CD14-positive monocyte (primary cell): ENCODE results near the gene PMEPA1. TPM values are rescaled to one million over a fixed set of nuclear protein-coding genes. Genes with fewer than 3 reads are reported as not detected.

Experiments used
- DNase-seq, 3 donors: peaks; one replicate each; pipeline ENCODE4 v3.0.0-alpha.2; 2011 to 2022
- H2AFZ ChIP-seq: 2 replicates; pipeline ENCODE4 v1.6.0; 2012; ENCODE audit warnings: mild to moderate bottlenecking, low read depth, low read length, inconsistent platforms; ENCODE audit not compliant: insufficient read depth, poor library complexity, severe bottlenecking
- H3K27ac ChIP-seq, 2 donors: 1 replicate in 1 of 2; 2 replicates in 1 of 2; pipeline ENCODE4 v1.5.1; 2012 to 2013; ENCODE audit warnings: low read length in 2 of 2, control low read depth in 1 of 2, inconsistent platforms in 1 of 2, low read depth in 1 of 2, mild to moderate bottlenecking in 1 of 2
- H3K27me3 ChIP-seq, 2 donors: one replicate each; pipeline versions ENCODE4 v1.6.0 to v1.6.1; 2011 to 2013; ENCODE audit warnings: low read length in 2 of 2; ENCODE audit not compliant: control insufficient read depth in 2 of 2, insufficient read depth in 2 of 2
- H3K36me3 ChIP-seq, 2 donors: replicated peaks in 1 of 2; 1 replicate in 1 of 2; 2 replicates in 1 of 2; pipeline versions ENCODE4 v1.5.1 to v1.6.1; 2012 to 2013; ENCODE audit warnings: low read length in 2 of 2, control low read depth in 1 of 2, inconsistent platforms in 1 of 2, mild to moderate bottlenecking in 1 of 2; ENCODE audit not compliant: insufficient read depth in 2 of 2, control insufficient read depth in 1 of 2
- H3K4me1 ChIP-seq, 2 donors: 1 replicate in 1 of 2; 2 replicates in 1 of 2; pipeline versions ENCODE4 v1.5.1 to v1.6.1; 2012 to 2013; ENCODE audit warnings: low read length in 2 of 2, control low read depth in 1 of 2, inconsistent platforms in 1 of 2, mild to moderate bottlenecking in 1 of 2, moderate library complexity in 1 of 2; ENCODE audit not compliant: insufficient read depth in 2 of 2, control insufficient read depth in 1 of 2
- H3K4me2 ChIP-seq: replicated peaks from 2 replicates; pipeline ENCODE3; 2012; ENCODE audit warnings: low read length, moderate library complexity, mild to moderate bottlenecking; ENCODE audit not compliant: poor library complexity, severe bottlenecking; ENCODE audit errors: extremely low read depth
- H3K4me3 ChIP-seq, 3 experiments: fragments of 200-600 bp in 1 of 3; sonication (generic) in 1 of 3; replicated peaks in 1 of 3; 1 replicate in 2 of 3; 2 replicates in 1 of 3; pipeline ENCODE4 v1.5.1; 2011 to 2013; ENCODE audit warnings: low read length in 3 of 3, mild to moderate bottlenecking in 3 of 3, control low read depth in 2 of 3, low read depth in 2 of 3, inconsistent platforms in 1 of 3, moderate library complexity in 1 of 3
- H3K79me2 ChIP-seq: 2 replicates; pipeline ENCODE4 v1.6.0; 2012; ENCODE audit warnings: mild to moderate bottlenecking, control low read depth, inconsistent platforms, low read length, moderate library complexity; ENCODE audit not compliant: insufficient read depth
- H3K9ac ChIP-seq: 2 replicates; pipeline ENCODE4 v1.6.0; 2017; ENCODE audit warnings: low read length, mild to moderate bottlenecking; ENCODE audit not compliant: insufficient read depth, poor library complexity, severe bottlenecking
- H3K9me3 ChIP-seq, 2 donors: replicated peaks in 1 of 2; 1 replicate in 1 of 2; 2 replicates in 1 of 2; pipeline versions ENCODE4 v1.5.1 to v1.6.1; 2012 to 2013; ENCODE audit warnings: low read length in 2 of 2, control low read depth in 1 of 2; ENCODE audit not compliant: control insufficient read depth in 1 of 2, insufficient read depth in 1 of 2
- H4K20me1 ChIP-seq: 2 replicates; pipeline ENCODE4 v1.6.0; 2012; ENCODE audit warnings: mild to moderate bottlenecking, low read length, control low read depth, moderate library complexity; ENCODE audit not compliant: insufficient read depth
- H3K27ac Mint-ChIP-seq, 7 donors: one replicate each; pipeline ENCODE4 v1.8.0; 2020; ENCODE audit warnings: mild to moderate bottlenecking in 7 of 7, mixed read lengths in 7 of 7, moderate library complexity in 6 of 7, inconsistent platforms in 2 of 7
- H3K27me3 Mint-ChIP-seq, 3 donors: one replicate each; pipeline ENCODE4 v1.8.0; 2021 to 2022; ENCODE audit warnings: low read depth in 3 of 3, mild to moderate bottlenecking in 3 of 3, mixed read lengths in 3 of 3, moderate library complexity in 3 of 3, inconsistent platforms in 1 of 3
- H3K36me3 Mint-ChIP-seq, 2 donors: one replicate each; pipeline ENCODE4 v1.8.0; 2020; ENCODE audit warnings: mixed read lengths in 2 of 2, inconsistent platforms in 1 of 2, mild to moderate bottlenecking in 1 of 2
- H3K4me1 Mint-ChIP-seq: one replicate; pipeline ENCODE4 v1.8.0; 2020; ENCODE audit warnings: mild to moderate bottlenecking, mixed read lengths
- H3K4me3 Mint-ChIP-seq, 2 donors: one replicate each; pipeline ENCODE4 v1.8.0; 2020; ENCODE audit warnings: mild to moderate bottlenecking in 2 of 2, mixed read lengths in 2 of 2, moderate library complexity in 1 of 2
- H3K9me3 Mint-ChIP-seq, 7 donors: one replicate each; pipeline ENCODE4 v1.8.0; 2020 to 2022; ENCODE audit warnings: mixed read lengths in 7 of 7, mild to moderate bottlenecking in 6 of 7, moderate library complexity in 6 of 7, inconsistent platforms in 2 of 7
- CTCF ChIP-seq: fragments of 200-600 bp; IDR thresholded peaks from one replicate; pipeline ENCODE4 v1.8.0; 2022; ENCODE audit warnings: antibody characterized with exemption, mild to moderate bottlenecking
- WGBS: methylation state at CpG from one replicate; pipeline ENCODE4 v1.1.5; 2013; ENCODE audit warnings: missing lambda C conversion rate; ENCODE audit not compliant: insufficient coverage; 5-methylcytosine and 5-hydroxymethylcytosine counted together
- intact Hi-C, 2 donors: fragments of 100-400 bp; cut with micrococcal nuclease; formaldehyde crosslinking; loops; one replicate each; pipeline versions ENCODE4 v1.15.0 to v1.15.1; 2023
- polyA plus RNA-seq, 3 donors: library from polyadenylated mRNA; depleted of rRNA in 1 of 3; unstranded in 2 of 3; stranded (reverse) in 1 of 3; fragments of 300-500 nt in 2 of 3; fragments of >200 nt in 1 of 3; fragmentation: Illumina TruSeq in 2 of 3; gene quantifications; 1 replicate in 2 of 3; 2 replicates in 1 of 3; pipeline ENCODE4 v1.2.3, GENCODE V29; 2012 to 2021

PMEPA1 gene
- polyA plus RNA-seq, 3 donors: 0.12 to 0.73 (median 0.59) TPM

- Mint-ChIP-seq H3K4me1 (peaks cover 33% of the 10 kb centered on the region), H3K9me3 (peaks cover 0 to 11% (median 5%) of the 10 kb centered on the region in 7 donors), H3K27ac (peak overlapping the region in 1 of 7 donors; percentile 3), H3K4me3 (peak overlapping the region in 1 of 2 donors; percentile 46), H3K36me3 (peaks cover 0 to 4% of the 10 kb centered on the region in 2 donors), H3K27me3 (peaks cover 42 to 57% (median 47%) of the 10 kb centered on the region in 3 donors)
- H3K4me2 ChIP-seq: no peak overlapping the region
- H3K79me2 ChIP-seq: no peaks in the 10 kb centered on the region
- peaks cover 0 to 6% of the 10 kb centered on the region in 2 donors for H3K9me3 ChIP-seq
- H3K27ac ChIP-seq: no peak overlapping the region
- DNase-seq: no peak
- peaks cover 22 to 23% of the 10 kb centered on the region in 2 donors for H3K4me1 ChIP-seq
- TF ChIP-seq CTCF: no peak
- no peak overlapping the region for H2AFZ ChIP-seq
- no peaks in the 10 kb centered on the region for H4K20me1 ChIP-seq
- WGBS: 100% methylated on average over 2 of the region's 7 CpGs
- H3K36me3 ChIP-seq: no peaks in the 10 kb centered on the region
- H3K27me3 ChIP-seq: peaks cover 14 to 40% of the 10 kb centered on the region in 2 donors
- intact Hi-C loops: loop anchor here in 1 of 2 donors (10.0 kb wide), 2 partner anchors 87 to 337 kb away; partner anchors contain the start of gene ZBP1
- no peak overlapping the region for H3K4me3 ChIP-seq
- H3K9ac ChIP-seq: no peak overlapping the region
These were observed 2.0 kb upstream of the PMEPA1 start for GRCh38 chr20:57711826-57712225.

GRCh38 chr20:57711311-57711712 is 1.5 kb upstream of the PMEPA1 start:
- intact Hi-C loops: loop anchor here in 1 of 2 donors (10.0 kb wide), 2 partner anchors 87 to 337 kb away; partner anchors contain the start of gene ZBP1
- peak overlapping the region in 1 of 7 donors; percentile 35 for H3K27ac Mint-ChIP-seq
- peaks cover 33% of the 10 kb centered on the region for H3K4me1 Mint-ChIP-seq
- peak overlapping the region in 1 of 2 donors; percentile 85 for H3K4me3 Mint-ChIP-seq
- peaks cover 43 to 62% (median 50%) of the 10 kb centered on the region in 3 donors for H3K27me3 Mint-ChIP-seq
- Histone ChIP-seq H3K27me3 (peaks cover 14 to 41% of the 10 kb centered on the region in 2 donors), H3K27ac (no peak overlapping the region), H3K36me3 (no peaks in the 10 kb centered on the region), H3K9ac (no peak overlapping the region), H4K20me1 (no peaks in the 10 kb centered on the region), H3K4me2 (no peak overlapping the region), H3K79me2 (no peaks in the 10 kb centered on the region), H3K4me1 (peaks cover 22 to 23% of the 10 kb centered on the region in 2 donors), H3K4me3 (no peak overlapping the region), H3K9me3 (peaks cover 0 to 6% of the 10 kb centered on the region in 2 donors), H2AFZ (peak overlapping the region; percentile 75)
- no peak for TF ChIP-seq CTCF
- H3K36me3 Mint-ChIP-seq: peaks cover 0 to 4% of the 10 kb centered on the region in 2 donors
- 75% methylated on average over 8 of the region's 8 CpGs for WGBS
- peaks cover 0 to 11% (median 5%) of the 10 kb centered on the region in 7 donors for H3K9me3 Mint-ChIP-seq
- no peak for DNase-seq
